HUES6 (cell line): ENCODE measurements around the gene WDR49.

Experiments
- H3K27ac ChIP-seq: 2 replicates; pipeline ENCODE4 v1.7.0; 2013; ENCODE audit warnings: low read depth, mild to moderate bottlenecking, low read length, inconsistent platforms
- H3K27me3 ChIP-seq: 2 replicates; pipeline ENCODE4 v1.6.1; 2013; ENCODE audit warnings: low read length; ENCODE audit not compliant: control insufficient read depth, insufficient read depth
- H3K36me3 ChIP-seq: 2 replicates; pipeline ENCODE4 v1.6.1; 2013; ENCODE audit warnings: low read length; ENCODE audit not compliant: control insufficient read depth, insufficient read depth
- H3K4me1 ChIP-seq: 2 replicates; pipeline ENCODE4 v1.6.1; 2013; ENCODE audit warnings: low read length; ENCODE audit not compliant: control insufficient read depth, insufficient read depth
- H3K4me3 ChIP-seq: 2 replicates; pipeline ENCODE4 v1.5.1; 2013; ENCODE audit warnings: low read depth, low read length
- H3K9ac ChIP-seq: one replicate; pipeline ENCODE4 v1.6.1; 2013; ENCODE audit warnings: mild to moderate bottlenecking, low read length
- H3K9me3 ChIP-seq: 2 replicates; pipeline ENCODE4 v1.6.1; 2013; ENCODE audit warnings: low read depth, low read length; ENCODE audit not compliant: control insufficient read depth, insufficient read depth

The WDR49 gene

GRCh38 chr3:167653760-167654159, at the start of gene WDR49:
Gene WDR49, minus strand, starts transcription at chr3:167653942. Its CDS starts 517 bp downstream, at chr3:167653425.
- peaks cover 22% of the 10 kb centered on the region for H3K4me1 ChIP-seq
- H3K9me3 ChIP-seq, result no peaks in the 10 kb centered on the region
- peak within 1 kb of the TSS; percentile 28 for H3K4me3 ChIP-seq
- peak within 1 kb of the TSS; percentile 79 for H3K27ac ChIP-seq
- H3K27me3 ChIP-seq, result no peaks in the 10 kb centered on the region
- peak within 1 kb of the TSS; percentile 61 for H3K9ac ChIP-seq
- no peaks in the 10 kb centered on the region for H3K36me3 ChIP-seq

- peaks cover 35% of the 10 kb centered on the region; the same call in 1 of the 2 replicates for H3K36me3 ChIP-seq
- no peaks in the 10 kb centered on the region for H3K27me3 ChIP-seq
- no peaks in the 10 kb centered on the region for H3K9me3 ChIP-seq
- no peak overlapping the region for H3K27ac ChIP-seq
- H3K4me3 ChIP-seq, result no peak overlapping the region
- H3K4me1 ChIP-seq, result no peaks in the 10 kb centered on the region
- no peak overlapping the region for H3K9ac ChIP-seq
Measured at GRCh38 chr3:167700926-167701325, 47.2 kb upstream of the WDR49 start.

GRCh38 chr3:167700046-167700445, 46.3 kb upstream of the WDR49 start:
- Histone ChIP-seq H3K4me3 (no peak overlapping the region), H3K9me3 (no peaks in the 10 kb centered on the region), H3K27me3 (no peaks in the 10 kb centered on the region), H3K36me3 (peaks cover 42% of the 10 kb centered on the region), H3K9ac (no peak overlapping the region), H3K27ac (no peak overlapping the region), H3K4me1 (no peaks in the 10 kb centered on the region)

DNA sequence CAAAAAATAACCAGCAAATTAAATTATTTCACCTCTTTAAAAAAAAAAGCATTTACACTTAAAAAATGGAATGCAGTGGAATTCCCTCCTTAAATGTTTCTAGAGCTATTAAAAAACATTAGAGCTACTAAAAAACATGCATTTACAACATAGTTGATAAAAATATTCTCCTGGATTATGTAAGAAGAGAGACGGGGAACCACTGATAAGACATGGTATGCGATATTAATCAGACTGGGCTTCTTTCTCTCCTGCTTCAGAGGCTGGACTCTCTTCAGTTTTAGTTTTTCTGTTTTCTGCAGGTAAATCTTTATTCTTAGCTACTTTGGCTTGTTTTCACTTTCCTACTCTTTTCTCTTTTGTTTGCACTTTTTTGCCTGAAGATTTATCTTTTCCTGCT, 40.4 kb upstream of the WDR49 start:
- no peaks in the 10 kb centered on the region for H3K27me3 ChIP-seq
- H3K36me3 ChIP-seq, result peaks cover 39% of the 10 kb centered on the region

DNA sequence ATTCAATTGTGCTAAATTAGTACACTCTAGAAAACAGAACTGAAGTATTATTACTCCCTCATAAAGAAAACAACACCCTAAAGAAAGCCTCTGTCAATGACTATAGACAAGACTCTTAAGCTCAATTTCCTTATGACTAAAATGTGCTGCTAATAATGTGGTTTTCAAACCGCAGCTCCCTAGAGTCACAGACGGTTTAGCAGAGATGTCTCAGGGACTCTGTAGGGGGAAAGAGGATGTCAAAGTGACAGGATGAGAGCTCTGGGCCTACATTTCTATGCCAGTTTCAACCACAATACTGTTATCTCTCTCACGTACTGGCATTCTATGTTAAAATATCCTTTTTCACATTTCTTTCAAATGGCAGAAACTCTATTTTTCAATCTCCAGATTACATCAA, 37.6 kb upstream of the WDR49 start:
- no peak overlapping the region for H3K27ac ChIP-seq
- H3K9ac ChIP-seq, result no peak overlapping the region
- H3K27me3 ChIP-seq, result no peaks in the 10 kb centered on the region
- H3K4me3 ChIP-seq, result no peak overlapping the region
- H3K36me3 ChIP-seq, result peaks cover 39% of the 10 kb centered on the region
- H3K4me1 ChIP-seq, result peaks cover 13% of the 10 kb centered on the region
- H3K9me3 ChIP-seq, result no peaks in the 10 kb centered on the region

More for the DNA sequence above, 40.4 kb upstream of the WDR49 start:
- no peaks in the 10 kb centered on the region for H3K9me3 ChIP-seq
- peaks cover 10% of the 10 kb centered on the region for H3K4me1 ChIP-seq
- no peak overlapping the region for H3K4me3 ChIP-seq
- H3K27ac ChIP-seq, result no peak overlapping the region
- no peak overlapping the region for H3K9ac ChIP-seq

DNA sequence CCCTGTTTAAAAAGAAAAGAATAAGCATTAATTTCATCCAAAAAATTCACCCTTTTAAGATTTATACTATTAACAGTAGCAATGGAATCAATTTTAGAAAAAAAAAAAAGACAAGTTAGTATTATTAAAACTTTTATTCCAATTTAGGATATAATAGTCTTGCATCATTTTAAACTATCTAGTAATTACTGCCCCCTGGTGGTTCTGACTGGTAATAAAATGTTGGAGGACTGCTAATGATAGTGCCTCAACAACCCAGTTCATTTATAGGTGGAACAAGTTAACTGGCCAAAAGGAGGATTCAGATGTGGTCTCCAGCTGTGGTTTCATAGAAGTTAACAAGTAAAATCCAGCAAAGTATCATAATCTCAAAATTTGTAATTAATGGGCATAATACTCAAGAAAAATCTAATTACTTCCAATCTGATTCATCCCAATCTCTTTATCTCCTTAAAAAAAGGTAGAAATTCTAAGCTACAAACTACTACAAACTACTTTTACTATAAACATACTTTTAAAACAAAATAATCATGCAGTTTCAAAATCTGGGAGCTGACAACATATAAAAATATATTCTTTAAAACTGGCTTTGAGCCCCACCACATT, 30.7 kb upstream of the WDR49 start:
- H3K4me1 ChIP-seq, result peaks cover 3% of the 10 kb centered on the region; the same call in 1 of the 2 replicates
- H3K27ac ChIP-seq, result 0 out of 2 replicates have a peak overlapping the region, but pooled peaks have one; percentile 47
- peaks cover 40% of the 10 kb centered on the region for H3K36me3 ChIP-seq
- no peak overlapping the region for H3K4me3 ChIP-seq
- no peaks in the 10 kb centered on the region for H3K27me3 ChIP-seq
- no peak overlapping the region for H3K9ac ChIP-seq
- H3K9me3 ChIP-seq, result no peaks in the 10 kb centered on the region

DNA sequence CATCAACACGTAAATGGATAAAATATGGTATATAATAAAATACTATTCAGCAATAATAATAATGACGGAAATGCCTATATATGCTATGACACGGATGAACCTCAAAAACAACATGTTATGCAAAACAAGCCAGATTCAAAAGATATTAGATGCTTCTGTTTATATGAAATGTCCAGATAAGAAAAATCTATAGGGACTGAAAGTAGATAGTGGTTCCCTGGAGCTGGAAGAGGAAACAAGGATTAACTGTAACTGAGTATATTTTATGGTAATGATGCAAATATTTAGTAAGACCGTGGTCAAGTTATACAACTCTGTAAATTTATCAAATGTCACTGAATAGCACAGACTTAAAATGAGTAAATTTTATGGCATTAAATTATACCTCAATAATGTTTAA, 25.8 kb upstream of the WDR49 start:
- H3K4me1 ChIP-seq, result no peaks in the 10 kb centered on the region
- peaks cover 70% of the 10 kb centered on the region for H3K36me3 ChIP-seq
- H3K9me3 ChIP-seq, result peaks cover 6% of the 10 kb centered on the region
- H3K27me3 ChIP-seq, result no peaks in the 10 kb centered on the region
- no peak overlapping the region for H3K9ac ChIP-seq
- no peak overlapping the region for H3K27ac ChIP-seq
- H3K4me3 ChIP-seq, result no peak overlapping the region

GRCh38 chr3:167675848-167676247, 22.1 kb upstream of the WDR49 start:
- H3K36me3 ChIP-seq, result peaks cover 68% of the 10 kb centered on the region

DNA sequence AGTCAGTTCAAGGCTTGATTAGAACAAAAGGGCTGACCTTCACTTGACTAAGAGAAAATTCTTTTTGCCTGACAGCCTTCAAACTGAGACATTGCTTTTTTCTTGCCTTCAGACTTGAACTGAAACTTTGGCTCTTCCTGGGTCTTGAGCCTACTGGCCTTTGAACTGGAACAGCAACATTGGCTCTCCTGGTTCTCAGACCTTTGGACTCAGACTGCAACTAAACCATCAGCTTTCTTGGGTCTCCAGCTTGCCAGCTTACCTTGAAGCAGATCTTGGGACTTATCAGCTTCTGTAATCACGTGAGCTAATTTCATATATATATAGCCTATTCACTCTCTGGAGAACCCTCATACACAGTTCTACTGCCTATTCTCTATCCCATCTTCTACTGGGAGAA, 19.5 kb upstream of the WDR49 start:
- Histone ChIP-seq H3K9ac (no peak overlapping the region), H3K27me3 (no peaks in the 10 kb centered on the region), H3K9me3 (peaks cover 6% of the 10 kb centered on the region), H3K27ac (no peak overlapping the region), H3K4me1 (no peaks in the 10 kb centered on the region), H3K4me3 (no peak overlapping the region), H3K36me3 (peaks cover 48% of the 10 kb centered on the region)

More at GRCh38 chr3:167675848-167676247, 22.1 kb upstream of the WDR49 start:
- Histone ChIP-seq H3K9me3 (peaks cover 6% of the 10 kb centered on the region), H3K9ac (no peak overlapping the region), H3K27me3 (no peaks in the 10 kb centered on the region), H3K4me3 (no peak overlapping the region), H3K27ac (no peak overlapping the region), H3K4me1 (no peaks in the 10 kb centered on the region)

DNA sequence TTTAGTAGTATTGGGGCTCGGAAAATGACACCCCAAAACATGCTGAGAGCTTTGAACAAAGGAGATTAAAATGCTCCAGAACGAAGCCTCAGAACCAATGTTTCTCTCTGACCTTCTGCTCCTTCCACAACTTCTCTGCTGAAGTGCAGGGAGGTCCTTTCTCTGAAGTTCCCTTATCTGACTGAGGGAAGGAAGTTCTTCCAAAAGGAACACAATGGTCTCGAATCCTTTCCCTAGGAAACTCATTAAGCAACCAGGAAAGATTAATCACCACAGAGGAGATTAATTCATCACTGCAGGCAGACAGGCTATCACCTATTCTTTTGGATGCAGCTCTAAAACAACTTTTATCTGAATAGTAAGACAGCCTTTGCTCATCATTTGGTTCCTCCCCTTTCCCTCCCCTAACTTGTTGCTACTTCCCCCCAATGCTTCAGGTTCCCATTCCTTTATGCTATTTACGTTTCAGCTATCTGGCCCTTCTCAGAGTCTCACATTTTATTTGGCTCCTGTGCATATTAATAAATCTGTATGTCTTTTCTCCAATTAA, 18.2 kb upstream of the WDR49 start:
- peaks cover 6% of the 10 kb centered on the region for H3K9me3 ChIP-seq
- H3K4me3 ChIP-seq, result no peak overlapping the region
- H3K9ac ChIP-seq, result no peak overlapping the region
- H3K36me3 ChIP-seq, result peaks cover 44% of the 10 kb centered on the region
- no peaks in the 10 kb centered on the region for H3K27me3 ChIP-seq
- H3K4me1 ChIP-seq, result no peaks in the 10 kb centered on the region
- no peak overlapping the region for H3K27ac ChIP-seq

- peaks cover 22% of the 10 kb centered on the region for H3K36me3 ChIP-seq
Measured at GRCh38 chr3:167669699-167670098, 16.0 kb upstream of the WDR49 start.

More at GRCh38 chr3:167669699-167670098, 16.0 kb upstream of the WDR49 start:
- H3K9me3 ChIP-seq, result no peaks in the 10 kb centered on the region
- H3K27ac ChIP-seq, result 0 out of 2 replicates have a peak overlapping the region, but pooled peaks have one; percentile 4
- H3K4me1 ChIP-seq, result no peaks in the 10 kb centered on the region
- no peak overlapping the region for H3K4me3 ChIP-seq
- H3K27me3 ChIP-seq, result no peaks in the 10 kb centered on the region
- H3K9ac ChIP-seq, result no peak overlapping the region
